HL-60 (cell line): Measurements from ENCODE around the gene AKAP1.

Experiments used
- DNase-seq, 2 experiments: peaks; one replicate each; pipeline ENCODE4 v3.0.0-alpha.2; 2010 to 2020; ENCODE audit warnings: low read depth in 1 of 2, low spot score in 1 of 2
- H3K27ac ChIP-seq: fragments of 250-450 bp; sonication (Bioruptor Pico); replicated peaks from 2 replicates; pipeline ENCODE4 v1.5.1; 2020; ENCODE audit warnings: mild to moderate bottlenecking, moderate library complexity
- H3K27me3 ChIP-seq: fragments of 250-450 bp; sonication (Bioruptor Pico); 2 replicates; pipeline ENCODE4 v1.5.1; 2021; ENCODE audit warnings: mild to moderate bottlenecking, moderate library complexity; ENCODE audit not compliant: insufficient read depth, poor library complexity, severe bottlenecking
- H3K4me3 ChIP-seq: replicated peaks from 2 replicates; pipeline ENCODE4 v1.5.1; 2011; ENCODE audit warnings: mild to moderate bottlenecking, control low read depth, low read length; ENCODE audit not compliant: insufficient read depth
- CTCF ChIP-seq: IDR thresholded peaks from one replicate; pipeline ENCODE4 v1.5.1; 2011; ENCODE audit warnings: low read length, control low read depth, inconsistent platforms; ENCODE audit not compliant: insufficient read depth
- GABPA ChIP-seq: IDR thresholded peaks from 2 replicates; pipeline ENCODE4 v1.6.1; 2012; ENCODE audit warnings: low read depth
- POLR2AphosphoS5 ChIP-seq: IDR thresholded peaks from 2 replicates; pipeline ENCODE4 v1.6.1; 2012; ENCODE audit warnings: low read depth
- REST ChIP-seq: IDR thresholded peaks from 2 replicates; pipeline ENCODE4 v1.6.1; 2012; ENCODE audit warnings: low read depth; ENCODE audit not compliant: insufficient replicate concordance
- SPI1 ChIP-seq: IDR thresholded peaks from 2 replicates; pipeline ENCODE4 v1.6.1; 2012; ENCODE audit warnings: low read depth, mild to moderate bottlenecking, borderline replicate concordance

AKAP1 gene

GRCh38 chr17:57067162-57067561 lies 17.9 kb upstream of the AKAP1 start:
- Histone ChIP-seq H3K27me3 (no peaks in the 10 kb centered on the region), H3K4me3 (no peak overlapping the region), H3K27ac (no peak overlapping the region)
- no peak for TF ChIP-seq REST
- TF ChIP-seq CTCF, result no peak
- TF ChIP-seq GABPA, result no peak
- no peak for TF ChIP-seq POLR2AphosphoS5
- no peak for TF ChIP-seq SPI1
- DNase-seq, result no peak

GRCh38 chr17:57067781-57068180 lies 17.3 kb upstream of the AKAP1 start:
- DNase-seq, result no peak
- no peak overlapping the region for H3K27ac ChIP-seq
- H3K27me3 ChIP-seq, result no peaks in the 10 kb centered on the region
- H3K4me3 ChIP-seq, result no peak overlapping the region
- TF ChIP-seq REST (no peak), SPI1 (no peak), GABPA (no peak), POLR2AphosphoS5 (no peak), CTCF (no peak)

GRCh38 chr17:57068222-57068658 lies 16.8 kb upstream of the AKAP1 start:
- H3K27me3 ChIP-seq, result no peaks in the 10 kb centered on the region
- DNase-seq, result no peak
- no peak overlapping the region for H3K4me3 ChIP-seq
- no peak overlapping the region for H3K27ac ChIP-seq
- no peak for TF ChIP-seq GABPA
- TF ChIP-seq CTCF, result no peak
- TF ChIP-seq SPI1, result no peak
- TF ChIP-seq POLR2AphosphoS5, result no peak
- no peak for TF ChIP-seq REST
